Cortex of kidney (tissue), 1 donor: ENCODE measurements around the gene STX7.

Source experiments
- DNase-seq: peaks from one replicate; lab custom pipeline; 2025; lab: John Stamatoyannopoulos, UW

Gene STX7

GRCh38 chr6:132476688-132477087, 36.2 kb downstream of the STX7 start:
- DNase-seq, result no peak

GRCh38 chr6:132475925-132476324, 37.0 kb downstream of the STX7 start:
- no peak for DNase-seq

GRCh38 chr6:132471787-132472186, 41.1 kb downstream of the STX7 start:
- no peak for DNase-seq

GRCh38 chr6:132466952-132467351, 46.0 kb downstream of the STX7 start:
- DNase-seq, result no peak

- no peak for DNase-seq
Measured at GRCh38 chr6:132465530-132466485, 47.1 kb downstream of the STX7 start.

- DNase-seq, result no peak
Measured at GRCh38 chr6:132464538-132465256, 48.2 kb downstream of the STX7 start.

- no peak for DNase-seq
Measured at GRCh38 chr6:132461958-132462357, 51.0 kb downstream of the STX7 start.

GRCh38 chr6:132459605-132459952, 53.3 kb downstream of the STX7 start:
- DNase-seq, result no peak

- no peak for DNase-seq
Measured at GRCh38 chr6:132458887-132459604, 53.9 kb downstream of the STX7 start.

- DNase-seq, result no peak
Measured at GRCh38 chr6:132456700-132457143, 56.2 kb downstream of the STX7 start.

- no peak for DNase-seq
Measured at GRCh38 chr6:132446855-132447241, 66.1 kb downstream of the STX7 start.

GRCh38 chr6:132446141-132446854, 66.6 kb downstream of the STX7 start:
- DNase-seq, result no peak

- no peak for DNase-seq
Measured at GRCh38 chr6:132445201-132445951, 67.5 kb downstream of the STX7 start.

- no peak for DNase-seq
Measured at GRCh38 chr6:132443206-132443605, 69.7 kb downstream of the STX7 start.

GRCh38 chr6:132430110-132430509, 82.8 kb downstream of the STX7 start:
- no peak for DNase-seq

- no peak for DNase-seq
Measured at GRCh38 chr6:132425176-132425575, 87.7 kb downstream of the STX7 start.

GRCh38 chr6:132423839-132424238, 89.1 kb downstream of the STX7 start:
- DNase-seq, result no peak

- DNase-seq, result no peak
Measured at GRCh38 chr6:132418235-132418965, 94.5 kb downstream of the STX7 start.

- DNase-seq, result no peak
Measured at GRCh38 chr6:132414761-132415160, 98.2 kb downstream of the STX7 start.

GRCh38 chr6:132414322-132414721, 98.6 kb downstream of the STX7 start:
- no peak for DNase-seq

GRCh38 chr6:132413499-132413802, 99.5 kb downstream of the STX7 start:
- no peak for DNase-seq
